Measurements from ENCODE around the gene RXYLT1. TPM values are rescaled to one million over a fixed set of nuclear protein-coding genes. Genes with fewer than 3 reads are reported as not detected.

RXYLT1 gene
- total RNA-seq, 1 experiment from 2014 or later = 9.8 TPM

DNA sequence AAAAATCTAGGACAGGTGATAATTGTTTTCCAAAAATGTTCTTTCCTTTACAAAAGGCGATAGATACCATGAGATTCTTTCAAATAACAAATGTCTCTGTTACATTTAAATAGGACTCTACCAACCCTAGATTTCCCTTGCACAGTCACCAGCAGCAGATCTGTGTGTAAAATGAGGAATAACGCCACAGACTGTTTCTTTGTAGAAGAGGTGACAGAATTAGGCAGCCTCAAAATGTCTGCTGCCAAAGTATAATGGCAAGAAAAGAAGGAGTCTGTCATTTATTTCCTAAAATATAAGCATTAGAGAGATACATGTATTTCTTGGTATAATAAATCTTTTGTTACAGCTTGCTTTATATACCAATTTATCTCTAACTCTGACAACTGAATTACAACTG, 56.3 kb downstream of the RXYLT1 start:
- H3K9me3 Mint-ChIP-seq = 0 out of 2 replicates have a peak, but pooled peaks cover 4% of the 10 kb centered on the region
- ATAC-seq = no peak
- no peaks in the 10 kb centered on the region for H3K36me3 Mint-ChIP-seq
- H3K27me3 Mint-ChIP-seq (ENCODE audit: low read depth) = no peaks in the 10 kb centered on the region
- POLR2A ChIA-PET = interaction anchor here (0.7 kb wide), 1 partner anchor 346 kb away, joined by 3 read pairs; no protein-coding TSS in a partner anchor
- H3K27ac Mint-ChIP-seq = no peak overlapping the region
- TF ChIP-seq, protein P1, sequence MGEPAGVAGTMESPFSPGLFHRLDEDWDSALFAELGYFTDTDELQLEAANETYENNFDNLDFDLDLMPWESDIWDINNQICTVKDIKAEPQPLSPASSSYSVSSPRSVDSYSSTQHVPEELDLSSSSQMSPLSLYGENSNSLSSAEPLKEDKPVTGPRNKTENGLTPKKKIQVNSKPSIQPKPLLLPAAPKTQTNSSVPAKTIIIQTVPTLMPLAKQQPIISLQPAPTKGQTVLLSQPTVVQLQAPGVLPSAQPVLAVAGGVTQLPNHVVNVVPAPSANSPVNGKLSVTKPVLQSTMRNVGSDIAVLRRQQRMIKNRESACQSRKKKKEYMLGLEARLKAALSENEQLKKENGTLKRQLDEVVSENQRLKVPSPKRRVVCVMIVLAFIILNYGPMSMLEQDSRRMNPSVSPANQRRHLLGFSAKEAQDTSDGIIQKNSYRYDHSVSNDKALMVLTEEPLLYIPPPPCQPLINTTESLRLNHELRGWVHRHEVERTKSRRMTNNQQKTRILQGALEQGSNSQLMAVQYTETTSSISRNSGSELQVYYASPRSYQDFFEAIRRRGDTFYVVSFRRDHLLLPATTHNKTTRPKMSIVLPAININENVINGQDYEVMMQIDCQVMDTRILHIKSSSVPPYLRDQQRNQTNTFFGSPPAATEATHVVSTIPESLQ (CRISPR knock-in tag; IDR thresholded peaks at IDR 0.05) = no peak
- TF ChIP-seq ATF1 (CRISPR knock-in tag; IDR thresholded peaks at IDR 0.05) (no peak), JAZF1 (CRISPR knock-in tag; IDR thresholded peaks at IDR 0.05) (no peak), ZNF416 (CRISPR knock-in tag; IDR thresholded peaks at IDR 0.05) (no peak), NR2C2 (CRISPR knock-in tag; IDR thresholded peaks at IDR 0.05) (no peak), JUN (CRISPR knock-in tag; IDR thresholded peaks at IDR 0.05) (no peak)
- TF ChIP-seq, protein P2, sequence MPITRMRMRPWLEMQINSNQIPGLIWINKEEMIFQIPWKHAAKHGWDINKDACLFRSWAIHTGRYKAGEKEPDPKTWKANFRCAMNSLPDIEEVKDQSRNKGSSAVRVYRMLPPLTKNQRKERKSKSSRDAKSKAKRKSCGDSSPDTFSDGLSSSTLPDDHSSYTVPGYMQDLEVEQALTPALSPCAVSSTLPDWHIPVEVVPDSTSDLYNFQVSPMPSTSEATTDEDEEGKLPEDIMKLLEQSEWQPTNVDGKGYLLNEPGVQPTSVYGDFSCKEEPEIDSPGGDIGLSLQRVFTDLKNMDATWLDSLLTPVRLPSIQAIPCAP (CRISPR knock-in tag; IDR thresholded peaks at IDR 0.05) = no peak
- TF ChIP-seq, protein P3, sequence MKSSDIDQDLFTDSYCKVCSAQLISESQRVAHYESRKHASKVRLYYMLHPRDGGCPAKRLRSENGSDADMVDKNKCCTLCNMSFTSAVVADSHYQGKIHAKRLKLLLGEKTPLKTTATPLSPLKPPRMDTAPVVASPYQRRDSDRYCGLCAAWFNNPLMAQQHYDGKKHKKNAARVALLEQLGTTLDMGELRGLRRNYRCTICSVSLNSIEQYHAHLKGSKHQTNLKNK (CRISPR knock-in tag; IDR thresholded peaks at IDR 0.05) = no peak
- TF ChIP-seq, protein P4, sequence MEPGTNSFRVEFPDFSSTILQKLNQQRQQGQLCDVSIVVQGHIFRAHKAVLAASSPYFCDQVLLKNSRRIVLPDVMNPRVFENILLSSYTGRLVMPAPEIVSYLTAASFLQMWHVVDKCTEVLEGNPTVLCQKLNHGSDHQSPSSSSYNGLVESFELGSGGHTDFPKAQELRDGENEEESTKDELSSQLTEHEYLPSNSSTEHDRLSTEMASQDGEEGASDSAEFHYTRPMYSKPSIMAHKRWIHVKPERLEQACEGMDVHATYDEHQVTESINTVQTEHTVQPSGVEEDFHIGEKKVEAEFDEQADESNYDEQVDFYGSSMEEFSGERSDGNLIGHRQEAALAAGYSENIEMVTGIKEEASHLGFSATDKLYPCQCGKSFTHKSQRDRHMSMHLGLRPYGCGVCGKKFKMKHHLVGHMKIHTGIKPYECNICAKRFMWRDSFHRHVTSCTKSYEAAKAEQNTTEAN (CRISPR knock-in tag; IDR thresholded peaks at IDR 0.05) = no peak
- TF ChIP-seq, protein P5, sequence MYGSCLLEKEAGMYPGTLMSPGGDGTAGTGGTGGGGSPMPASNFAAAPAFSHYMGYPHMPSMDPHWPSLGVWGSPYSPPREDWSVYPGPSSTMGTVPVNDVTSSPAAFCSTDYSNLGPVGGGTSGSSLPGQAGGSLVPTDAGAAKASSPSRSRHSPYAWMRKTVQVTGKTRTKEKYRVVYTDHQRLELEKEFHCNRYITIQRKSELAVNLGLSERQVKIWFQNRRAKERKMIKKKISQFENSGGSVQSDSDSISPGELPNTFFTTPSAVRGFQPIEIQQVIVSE (CRISPR knock-in tag; IDR thresholded peaks at IDR 0.05; ENCODE audit: borderline replicate concordance) = no peak
- DNase-seq (ENCODE audit: low spot score) = no peak
- no peak overlapping the region for H3K4me3 Mint-ChIP-seq
- H3K4me1 Mint-ChIP-seq = no peaks in the 10 kb centered on the region
- CTCF ChIA-PET = no interaction called here

DNA sequence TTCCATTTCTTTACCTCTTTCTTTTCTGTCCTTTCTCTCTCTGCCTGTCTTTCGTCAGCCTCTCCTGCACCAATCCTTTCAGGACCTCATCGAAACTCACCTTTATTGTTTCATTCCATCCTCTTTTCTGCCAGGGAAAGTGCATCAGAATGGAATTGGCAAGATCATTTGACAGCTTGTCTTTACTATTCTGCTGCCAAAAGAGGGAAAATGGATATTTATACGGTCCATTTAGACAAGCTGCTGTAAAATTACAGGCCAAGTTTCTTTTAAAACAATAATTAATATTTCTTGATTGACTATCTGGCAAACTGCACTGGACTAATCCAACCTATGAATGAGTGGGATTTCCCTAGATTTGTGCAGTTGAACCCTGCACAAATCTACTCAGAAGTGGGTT, 57.2 kb downstream of the RXYLT1 start:
- DNase-seq (ENCODE audit: low spot score) (no peak), ATAC-seq (no peak)
- Mint-ChIP-seq H3K4me1 (no peaks in the 10 kb centered on the region), H3K27me3 (ENCODE audit: low read depth) (no peaks in the 10 kb centered on the region), H3K4me3 (no peak overlapping the region), H3K27ac (peak overlapping the region; percentile 11; the same call in 1 of the 2 replicates), H3K36me3 (no peaks in the 10 kb centered on the region), H3K9me3 (no peaks in the 10 kb centered on the region)
- ChIA-PET CTCF (no interaction called here), POLR2A (interaction anchor here (0.7 kb wide), 1 partner anchor 345 kb away, joined by 3 read pairs; no protein-coding TSS in a partner anchor)
- TF ChIP-seq PRRX2 (CRISPR knock-in tag; IDR thresholded peaks at IDR 0.05) = no peak
- TF ChIP-seq, protein P6, sequence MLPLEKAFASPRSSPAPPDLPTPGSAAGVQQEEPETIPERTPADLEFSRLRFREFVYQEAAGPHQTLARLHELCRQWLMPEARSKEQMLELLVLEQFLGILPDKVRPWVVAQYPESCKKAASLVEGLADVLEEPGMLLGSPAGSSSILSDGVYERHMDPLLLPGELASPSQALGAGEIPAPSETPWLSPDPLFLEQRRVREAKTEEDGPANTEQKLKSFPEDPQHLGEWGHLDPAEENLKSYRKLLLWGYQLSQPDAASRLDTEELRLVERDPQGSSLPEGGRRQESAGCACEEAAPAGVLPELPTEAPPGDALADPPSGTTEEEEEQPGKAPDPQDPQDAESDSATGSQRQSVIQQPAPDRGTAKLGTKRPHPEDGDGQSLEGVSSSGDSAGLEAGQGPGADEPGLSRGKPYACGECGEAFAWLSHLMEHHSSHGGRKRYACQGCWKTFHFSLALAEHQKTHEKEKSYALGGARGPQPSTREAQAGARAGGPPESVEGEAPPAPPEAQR (CRISPR knock-in tag; IDR thresholded peaks at IDR 0.05) = no peak
- TF ChIP-seq, protein P7, sequence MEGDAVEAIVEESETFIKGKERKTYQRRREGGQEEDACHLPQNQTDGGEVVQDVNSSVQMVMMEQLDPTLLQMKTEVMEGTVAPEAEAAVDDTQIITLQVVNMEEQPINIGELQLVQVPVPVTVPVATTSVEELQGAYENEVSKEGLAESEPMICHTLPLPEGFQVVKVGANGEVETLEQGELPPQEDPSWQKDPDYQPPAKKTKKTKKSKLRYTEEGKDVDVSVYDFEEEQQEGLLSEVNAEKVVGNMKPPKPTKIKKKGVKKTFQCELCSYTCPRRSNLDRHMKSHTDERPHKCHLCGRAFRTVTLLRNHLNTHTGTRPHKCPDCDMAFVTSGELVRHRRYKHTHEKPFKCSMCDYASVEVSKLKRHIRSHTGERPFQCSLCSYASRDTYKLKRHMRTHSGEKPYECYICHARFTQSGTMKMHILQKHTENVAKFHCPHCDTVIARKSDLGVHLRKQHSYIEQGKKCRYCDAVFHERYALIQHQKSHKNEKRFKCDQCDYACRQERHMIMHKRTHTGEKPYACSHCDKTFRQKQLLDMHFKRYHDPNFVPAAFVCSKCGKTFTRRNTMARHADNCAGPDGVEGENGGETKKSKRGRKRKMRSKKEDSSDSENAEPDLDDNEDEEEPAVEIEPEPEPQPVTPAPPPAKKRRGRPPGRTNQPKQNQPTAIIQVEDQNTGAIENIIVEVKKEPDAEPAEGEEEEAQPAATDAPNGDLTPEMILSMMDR (IDR thresholded peaks at IDR 0.05) = no peak

DNA sequence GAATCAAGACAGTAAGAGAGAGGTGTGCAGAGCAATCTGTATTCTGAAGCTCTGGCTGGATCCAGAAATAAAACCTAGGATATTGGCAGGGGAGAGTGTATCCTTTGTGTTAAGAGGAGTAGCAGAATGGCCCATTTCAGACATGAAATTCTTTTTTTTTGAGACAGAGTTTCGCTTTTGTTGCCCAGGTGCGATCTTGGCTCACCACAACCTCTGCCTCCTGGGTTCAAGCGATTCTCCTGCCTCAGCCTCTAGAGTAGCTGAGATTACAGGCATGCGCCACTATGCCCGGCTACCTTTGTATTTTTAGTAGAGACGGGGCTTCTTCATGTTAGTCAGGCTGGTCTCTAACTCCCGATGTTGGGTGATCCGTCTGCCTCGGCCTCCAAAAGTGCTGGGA, 58.7 kb downstream of the RXYLT1 start:
- no peaks in the 10 kb centered on the region for H3K9me3 Mint-ChIP-seq
- TF ChIP-seq, protein P8, sequence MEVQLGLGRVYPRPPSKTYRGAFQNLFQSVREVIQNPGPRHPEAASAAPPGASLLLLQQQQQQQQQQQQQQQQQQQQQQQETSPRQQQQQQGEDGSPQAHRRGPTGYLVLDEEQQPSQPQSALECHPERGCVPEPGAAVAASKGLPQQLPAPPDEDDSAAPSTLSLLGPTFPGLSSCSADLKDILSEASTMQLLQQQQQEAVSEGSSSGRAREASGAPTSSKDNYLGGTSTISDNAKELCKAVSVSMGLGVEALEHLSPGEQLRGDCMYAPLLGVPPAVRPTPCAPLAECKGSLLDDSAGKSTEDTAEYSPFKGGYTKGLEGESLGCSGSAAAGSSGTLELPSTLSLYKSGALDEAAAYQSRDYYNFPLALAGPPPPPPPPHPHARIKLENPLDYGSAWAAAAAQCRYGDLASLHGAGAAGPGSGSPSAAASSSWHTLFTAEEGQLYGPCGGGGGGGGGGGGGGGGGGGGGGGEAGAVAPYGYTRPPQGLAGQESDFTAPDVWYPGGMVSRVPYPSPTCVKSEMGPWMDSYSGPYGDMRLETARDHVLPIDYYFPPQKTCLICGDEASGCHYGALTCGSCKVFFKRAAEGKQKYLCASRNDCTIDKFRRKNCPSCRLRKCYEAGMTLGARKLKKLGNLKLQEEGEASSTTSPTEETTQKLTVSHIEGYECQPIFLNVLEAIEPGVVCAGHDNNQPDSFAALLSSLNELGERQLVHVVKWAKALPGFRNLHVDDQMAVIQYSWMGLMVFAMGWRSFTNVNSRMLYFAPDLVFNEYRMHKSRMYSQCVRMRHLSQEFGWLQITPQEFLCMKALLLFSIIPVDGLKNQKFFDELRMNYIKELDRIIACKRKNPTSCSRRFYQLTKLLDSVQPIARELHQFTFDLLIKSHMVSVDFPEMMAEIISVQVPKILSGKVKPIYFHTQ (CRISPR knock-in tag; IDR thresholded peaks at IDR 0.05) = no peak
- no peak for TF ChIP-seq ZNF121 (CRISPR knock-in tag; IDR thresholded peaks at IDR 0.05)
- TF ChIP-seq, protein P9, sequence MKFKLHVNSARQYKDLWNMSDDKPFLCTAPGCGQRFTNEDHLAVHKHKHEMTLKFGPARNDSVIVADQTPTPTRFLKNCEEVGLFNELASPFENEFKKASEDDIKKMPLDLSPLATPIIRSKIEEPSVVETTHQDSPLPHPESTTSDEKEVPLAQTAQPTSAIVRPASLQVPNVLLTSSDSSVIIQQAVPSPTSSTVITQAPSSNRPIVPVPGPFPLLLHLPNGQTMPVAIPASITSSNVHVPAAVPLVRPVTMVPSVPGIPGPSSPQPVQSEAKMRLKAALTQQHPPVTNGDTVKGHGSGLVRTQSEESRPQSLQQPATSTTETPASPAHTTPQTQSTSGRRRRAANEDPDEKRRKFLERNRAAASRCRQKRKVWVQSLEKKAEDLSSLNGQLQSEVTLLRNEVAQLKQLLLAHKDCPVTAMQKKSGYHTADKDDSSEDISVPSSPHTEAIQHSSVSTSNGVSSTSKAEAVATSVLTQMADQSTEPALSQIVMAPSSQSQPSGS (CRISPR knock-in tag; IDR thresholded peaks at IDR 0.05; ENCODE audit: borderline replicate concordance, low read depth) = no peak
- TF ChIP-seq, protein P10, sequence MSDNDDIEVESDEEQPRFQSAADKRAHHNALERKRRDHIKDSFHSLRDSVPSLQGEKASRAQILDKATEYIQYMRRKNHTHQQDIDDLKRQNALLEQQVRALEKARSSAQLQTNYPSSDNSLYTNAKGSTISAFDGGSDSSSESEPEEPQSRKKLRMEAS (CRISPR knock-in tag; IDR thresholded peaks at IDR 0.05) = no peak
- no peak for TF ChIP-seq ZNF219 (CRISPR knock-in tag; IDR thresholded peaks at IDR 0.05; ENCODE audit: borderline replicate concordance)
- no peak for TF ChIP-seq FOXJ3 (CRISPR knock-in tag; IDR thresholded peaks at IDR 0.05; ENCODE audit: borderline replicate concordance)

More for the DNA sequence above, 58.7 kb downstream of the RXYLT1 start:
- H3K27me3 Mint-ChIP-seq (ENCODE audit: low read depth) = no peaks in the 10 kb centered on the region; the same call in 1 of the 2 replicates
- POLR2A ChIA-PET = no interaction called here
- CTCF ChIA-PET = interaction anchor here (1.2 to 1.9 kb wide), 2 partner anchors 32 to 418 kb away, joined by 3 to 11 read pairs; no protein-coding TSS in a partner anchor
- H3K27ac Mint-ChIP-seq = no peak overlapping the region
- ATAC-seq = no peak
- no peaks in the 10 kb centered on the region for H3K36me3 Mint-ChIP-seq
- H3K4me1 Mint-ChIP-seq = peaks cover 4% of the 10 kb centered on the region
- H3K4me3 Mint-ChIP-seq = no peak overlapping the region
- no peak for DNase-seq (ENCODE audit: low spot score)
